Measurements from ENCODE around the gene NFATC2.
A peak's percentile ranks its signal among the peaks of the same experiment; 100 is the strongest.
"Not testable (repeated sequence)": the region's sequence is repeated elsewhere in the genome, so short reads cannot be mapped to it uniquely, and the experiment has no call there.

The NFATC2 gene

GRCh38 chr20:51542571-51543421, at the start of gene NFATC2:
TSS of gene NFATC2 (minus strand) at chr20:51542719. CDS start at chr20:51542499, 220 bp downstream.
- peak; percentile 63 for DNase-seq

DNA sequence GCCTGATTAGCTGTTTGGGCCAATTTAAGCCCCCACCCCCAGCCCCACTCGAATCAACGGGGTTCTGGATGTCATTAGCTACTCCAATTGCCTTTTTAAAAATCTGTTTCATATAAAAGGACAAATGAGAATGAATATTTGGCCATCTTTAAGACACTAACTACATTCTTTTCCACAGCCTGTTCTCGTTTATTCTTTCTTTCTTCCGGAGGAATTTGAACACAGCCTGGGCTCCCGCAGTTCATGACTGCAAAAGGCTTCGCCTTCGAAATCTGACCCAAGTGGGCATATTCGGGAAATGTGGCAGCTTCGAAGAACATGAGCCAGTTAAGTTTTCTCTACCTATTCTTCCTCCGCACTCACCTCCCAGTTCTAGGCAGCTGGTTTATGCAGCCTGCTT, 49.4 kb upstream of the NFATC2 start:
- DNase-seq = no peak

- DNase-seq = no peak
These were observed 46.2 kb upstream of the NFATC2 start for GRCh38 chr20:51588762-51589161.

- no peak for DNase-seq
These were observed 44.6 kb upstream of the NFATC2 start for GRCh38 chr20:51587145-51587544.

- DNase-seq = no peak
These were observed 43.5 kb upstream of the NFATC2 start for GRCh38 chr20:51586005-51586440.

GRCh38 chr20:51585148-51585547, 42.6 kb upstream of the NFATC2 start:
- DNase-seq = no peak

DNA sequence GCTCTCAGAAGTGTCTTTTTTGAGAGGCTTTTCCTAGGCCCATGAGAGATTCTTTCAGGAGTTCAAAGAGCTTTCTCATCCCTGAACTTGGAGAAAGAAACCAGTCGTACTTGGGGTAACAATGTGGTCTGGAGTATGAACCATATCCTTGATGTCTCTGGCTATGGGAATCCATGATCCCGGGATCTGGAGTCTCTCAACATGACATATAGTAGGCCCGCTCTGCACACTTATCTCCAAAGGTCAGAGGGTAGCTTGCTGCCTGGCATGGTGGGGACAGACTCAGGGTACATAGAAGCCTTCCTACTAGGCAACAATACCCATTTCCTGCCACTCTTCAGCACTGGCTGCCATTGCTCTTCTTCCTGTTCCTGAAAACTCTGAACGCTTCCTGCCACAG, 42.2 kb upstream of the NFATC2 start:
- no peak for DNase-seq

GRCh38 chr20:51584116-51584515, 41.6 kb upstream of the NFATC2 start:
- DNase-seq = no peak

GRCh38 chr20:51583499-51583898, 41.0 kb upstream of the NFATC2 start:
- no peak for DNase-seq

- DNase-seq = no peak
These were observed 40.6 kb upstream of the NFATC2 start for GRCh38 chr20:51583073-51583472.

DNA sequence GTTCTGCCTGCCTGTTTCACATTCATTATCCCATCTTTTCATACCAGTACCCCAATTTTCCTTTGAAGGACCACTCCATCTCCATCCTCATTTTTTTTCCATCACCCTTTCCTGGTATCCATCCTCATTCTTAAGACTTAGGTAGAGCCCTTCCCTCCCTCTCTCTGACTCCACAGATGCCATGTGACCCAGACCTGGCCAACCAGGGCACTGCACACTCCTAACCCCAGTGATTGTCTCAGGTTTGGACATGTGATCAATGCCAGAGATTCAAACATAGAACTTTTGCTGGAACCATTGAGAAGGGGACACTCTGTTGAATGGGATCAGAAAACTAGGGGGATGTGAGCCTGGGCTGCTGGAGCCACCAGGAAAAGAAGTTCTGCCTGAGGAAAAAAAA, 39.1 kb upstream of the NFATC2 start:
- DNase-seq = no peak

GRCh38 chr20:51579137-51579536, 36.6 kb upstream of the NFATC2 start:
- DNase-seq = no peak

GRCh38 chr20:51578145-51578459, 35.6 kb upstream of the NFATC2 start:
- DNase-seq = no peak

- no peak for DNase-seq
These were observed 35.1 kb upstream of the NFATC2 start for GRCh38 chr20:51577432-51578144.

DNA sequence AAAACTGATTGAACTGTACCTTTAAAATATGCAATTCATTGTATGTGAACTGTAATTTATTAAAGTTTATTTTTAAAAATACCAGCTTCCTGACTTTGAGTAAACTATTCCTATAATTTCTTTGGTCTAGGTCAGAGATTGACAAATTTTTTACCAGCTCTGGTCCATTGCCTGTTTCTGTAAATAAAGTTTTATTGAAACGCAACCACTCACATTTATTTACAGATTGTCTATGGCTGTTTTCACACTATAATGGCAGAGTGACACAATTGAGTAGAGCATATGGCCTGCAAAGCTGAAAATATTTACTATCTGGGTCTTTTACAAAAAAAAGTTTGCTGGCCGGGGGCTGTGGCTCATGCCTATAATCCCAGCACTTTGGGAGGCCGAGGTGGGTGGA, 33.0 kb upstream of the NFATC2 start:
- DNase-seq = no peak

GRCh38 chr20:51574248-51575033, 31.9 kb upstream of the NFATC2 start:
- DNase-seq = no peak

- DNase-seq = peak; percentile 70
These were observed 31.2 kb upstream of the NFATC2 start for GRCh38 chr20:51573576-51574243.

- no peak for DNase-seq
These were observed 28.9 kb upstream of the NFATC2 start for GRCh38 chr20:51571460-51571794.

- DNase-seq = peak; percentile 84
These were observed 28.4 kb upstream of the NFATC2 start for GRCh38 chr20:51570739-51571459.

DNA sequence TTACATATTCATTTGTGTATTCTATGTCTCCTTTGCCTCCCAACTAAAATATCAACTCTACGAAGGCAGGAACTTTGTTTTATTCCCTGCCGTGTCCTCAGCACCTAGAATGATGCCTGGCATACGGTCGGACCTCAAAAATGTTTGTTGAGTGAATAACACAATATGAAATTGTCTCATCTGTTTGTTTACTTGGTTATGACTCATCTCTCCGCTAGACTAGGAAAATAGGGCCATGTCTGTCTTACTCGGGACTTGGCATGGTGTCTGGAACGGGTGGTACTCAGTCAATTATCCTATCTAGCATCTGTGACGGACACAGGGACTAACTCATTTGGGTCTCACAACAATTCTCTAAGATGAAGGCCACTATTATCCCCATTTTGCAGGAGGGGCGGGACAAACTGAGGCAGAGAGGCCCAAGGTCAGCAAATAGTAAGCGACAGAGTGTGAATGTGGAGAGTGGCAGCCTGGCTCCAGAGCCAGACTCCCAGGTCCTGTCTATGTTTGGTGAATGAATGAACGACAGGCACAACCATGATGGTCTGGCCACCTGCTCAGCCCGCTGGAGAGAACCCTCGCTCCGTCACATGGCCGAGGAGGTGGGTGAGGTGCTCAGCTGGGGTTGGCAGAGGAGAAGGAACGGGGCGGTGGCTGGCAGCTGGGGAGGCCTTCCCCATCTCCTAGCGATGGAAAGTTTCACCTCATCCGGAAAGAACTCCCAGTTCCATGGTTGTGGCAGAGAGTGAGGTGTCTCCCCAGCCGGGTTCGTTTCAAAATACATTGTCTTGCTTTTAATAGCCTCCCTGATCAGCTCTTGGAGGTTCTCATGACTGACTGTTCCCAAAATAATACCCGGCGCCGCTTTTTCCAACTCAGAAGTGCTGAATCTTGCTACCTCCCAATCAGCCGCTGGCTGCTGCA, 27.6 kb upstream of the NFATC2 start:
- no peak for DNase-seq

GRCh38 chr20:51568533-51568932, 26.0 kb upstream of the NFATC2 start:
- DNase-seq = not testable (repeated sequence)
